H1 (cell line): ENCODE results near the gene PITPNC1. TPM values are rescaled to one million over a fixed set of nuclear protein-coding genes. Genes with fewer than 3 reads are reported as not detected.

Source experiments
- CTCF ChIA-PET: fragments of 300-600 bp; sonication (Branson Sonifier 250); formaldehyde crosslinking; loops from one replicate; lab custom pipeline; 2021; ENCODE audit not compliant: partially characterized antibody; lab: Charles Lee
- POLR2A ChIA-PET: fragments of 300-600 bp; sonication (Branson Sonifier 250); formaldehyde crosslinking; loops from one replicate; lab custom pipeline; 2021; ENCODE audit warnings: inconsistent platforms; ENCODE audit not compliant: partially characterized antibody; lab: Charles Lee
- DNase-seq, 2 experiments: peaks; one replicate each; pipeline versions ENCODE4 v3.0.0 to v3.0.0-alpha.2; 2010 to 2022; ENCODE audit warnings: low spot score in 2 of 2, low read depth in 1 of 2, mixed read lengths in 1 of 2
- FAIRE-seq: peaks from 2 replicates; lab custom pipeline; 2011; peaks lifted over from hg19 to GRCh38; lab: Jason Lieb, UNC
- H2AFZ ChIP-seq: 2 replicates; pipeline ENCODE4 v1.8.1; 2012; ENCODE audit warnings: low read length, inconsistent platforms
- H2AK5ac ChIP-seq: 2 replicates; pipeline ENCODE4 v1.6.1; 2013; ENCODE audit warnings: low read depth, low read length
- H2BK120ac ChIP-seq: replicated peaks from 2 replicates; pipeline ENCODE3; 2013; ENCODE audit warnings: low read depth, low read length, inconsistent platforms
- H2BK12ac ChIP-seq: 2 replicates; pipeline ENCODE4 v1.6.1; 2013; ENCODE audit warnings: low read depth, low read length
- H2BK15ac ChIP-seq: 2 replicates; pipeline ENCODE4 v1.6.1; 2013; ENCODE audit warnings: low read length
- H2BK20ac ChIP-seq: 2 replicates; pipeline ENCODE4 v1.6.1; 2013; ENCODE audit warnings: low read length
- H2BK5ac ChIP-seq: 2 replicates; pipeline ENCODE4 v1.6.1; 2013; ENCODE audit warnings: low read depth, low read length
- H3K14ac ChIP-seq: 2 replicates; pipeline ENCODE4 v1.6.1; 2013; ENCODE audit warnings: inconsistent platforms; ENCODE audit not compliant: insufficient read length
- H3K18ac ChIP-seq: 2 replicates; pipeline ENCODE4 v1.6.1; 2013; ENCODE audit warnings: low read length; ENCODE audit errors: extremely low read depth
- H3K23ac ChIP-seq: 2 replicates; pipeline ENCODE4 v1.6.1; 2013; ENCODE audit warnings: inconsistent platforms; ENCODE audit not compliant: insufficient read length
- H3K23me2 ChIP-seq: 2 replicates; pipeline ENCODE4 v1.6.1; 2013; ENCODE audit warnings: low read depth, low read length
- H3K27ac ChIP-seq: 2 replicates; pipeline ENCODE4 v1.6.1; 2011; ENCODE audit warnings: low read depth, low read length, inconsistent platforms
- H3K27me3 ChIP-seq, 4 experiments: replicated peaks in 1 of 4; 1 replicate in 1 of 4; 2 replicates in 3 of 4; pipeline versions ENCODE4 v1.6.1 to v1.8.1; 2011 to 2013; ENCODE audit warnings: low read length in 3 of 4, mild to moderate bottlenecking in 3 of 4, inconsistent platforms in 2 of 4, mixed read lengths in 2 of 4, moderate library complexity in 1 of 4; ENCODE audit not compliant: control insufficient read depth in 3 of 4, insufficient read depth in 3 of 4; ENCODE audit errors: extremely low read depth in 1 of 4
- H3K36me3 ChIP-seq, 4 experiments: 2 replicates each; pipeline versions ENCODE4 v1.6.1 to v1.8.1; 2011 to 2013; ENCODE audit warnings: mild to moderate bottlenecking in 4 of 4, low read length in 3 of 4, moderate library complexity in 2 of 4, control low read depth in 1 of 4, inconsistent platforms in 1 of 4; ENCODE audit not compliant: insufficient read depth in 4 of 4, control insufficient read depth in 2 of 4
- H3K4ac ChIP-seq: replicated peaks from 2 replicates; pipeline ENCODE3; 2013; ENCODE audit warnings: low read length, low read depth, mixed read lengths, inconsistent platforms; ENCODE audit not compliant: insufficient read length
- H3K4me1 ChIP-seq, 4 experiments: replicated peaks in 1 of 4; 1 replicate in 1 of 4; 2 replicates in 3 of 4; pipeline versions ENCODE4 v1.6.1 to v1.8.1; 2011 to 2013; ENCODE audit warnings: low read length in 3 of 4, inconsistent platforms in 2 of 4, mixed read lengths in 1 of 4; ENCODE audit not compliant: insufficient read depth in 4 of 4, control insufficient read depth in 3 of 4
- H3K4me2 ChIP-seq, 2 experiments: 2 replicates each; pipeline versions ENCODE4 v1.6.1 to v1.8.1; 2011 to 2013; ENCODE audit warnings: low read depth in 2 of 2, low read length in 2 of 2, control low read depth in 1 of 2, inconsistent platforms in 1 of 2, mild to moderate bottlenecking in 1 of 2; ENCODE audit not compliant: insufficient read depth in 1 of 2
- H3K4me3 ChIP-seq, 4 experiments: fragments of 200-600, 300-600 bp in 1 of 4; sonication (generic), shearing (Covaris generic), sonication (Bioruptor Twin) in 1 of 4; 2 replicates each; pipeline versions ENCODE4 v1.5.1 to v1.8.1; 2011 to 2016; ENCODE audit warnings: low read length in 4 of 4, low read depth in 3 of 4, control low read depth in 2 of 4, inconsistent platforms in 2 of 4, mild to moderate bottlenecking in 2 of 4, mixed read lengths in 1 of 4, moderate library complexity in 1 of 4; ENCODE audit not compliant: insufficient read depth in 2 of 4; ENCODE audit errors: extremely low read depth in 1 of 4
- H3K56ac ChIP-seq: replicated peaks from 2 replicates; pipeline ENCODE3; 2013; ENCODE audit warnings: low read depth, mild to moderate bottlenecking, mixed read lengths, low read length, inconsistent platforms; ENCODE audit not compliant: insufficient read length
- H3K79me1 ChIP-seq: 2 replicates; pipeline ENCODE4 v1.6.1; 2013; ENCODE audit warnings: low read depth, low read length, control low read depth
- H3K79me2 ChIP-seq, 2 experiments: 2 replicates each; pipeline versions ENCODE4 v1.6.1 to v1.8.1; 2012 to 2013; ENCODE audit warnings: low read length in 2 of 2, mild to moderate bottlenecking in 2 of 2, inconsistent platforms in 1 of 2; ENCODE audit not compliant: insufficient read depth in 2 of 2, control insufficient read depth in 1 of 2
- H3K9ac ChIP-seq, 4 experiments: replicated peaks in 1 of 4; 1 replicate in 1 of 4; 2 replicates in 3 of 4; pipeline versions ENCODE4 v1.6.1 to v1.8.1; 2011 to 2013; ENCODE audit warnings: low read depth in 3 of 4, low read length in 3 of 4, control low read depth in 2 of 4, mild to moderate bottlenecking in 2 of 4, moderate library complexity in 2 of 4, inconsistent platforms in 1 of 4; ENCODE audit errors: extremely low read depth in 1 of 4
- H3K9me3 ChIP-seq, 2 experiments: 2 replicates each; pipeline versions ENCODE4 v1.6.1 to v1.8.1; 2012 to 2013; ENCODE audit warnings: mild to moderate bottlenecking in 2 of 2, moderate library complexity in 2 of 2, control low read depth in 1 of 2, inconsistent platforms in 1 of 2, low read depth in 1 of 2, low read length in 1 of 2, mixed read lengths in 1 of 2; ENCODE audit not compliant: insufficient read depth in 2 of 2
- H4K20me1 ChIP-seq, 2 experiments: replicated peaks in 1 of 2; 2 replicates each; pipeline versions ENCODE3 to v1.8.1; 2011 to 2013; ENCODE audit warnings: inconsistent platforms in 2 of 2, low read length in 2 of 2, mild to moderate bottlenecking in 1 of 2; ENCODE audit not compliant: insufficient read depth in 2 of 2, control insufficient read depth in 1 of 2
- H4K5ac ChIP-seq: 2 replicates; pipeline ENCODE4 v1.6.1; 2013; ENCODE audit warnings: low read length, low read depth, mixed read lengths, inconsistent platforms; ENCODE audit not compliant: insufficient read length
- H4K8ac ChIP-seq: 2 replicates; pipeline ENCODE4 v1.8.0; 2013; ENCODE audit warnings: mild to moderate bottlenecking, moderate library complexity, low read length, inconsistent platforms; ENCODE audit not compliant: insufficient read depth; ENCODE audit errors: extremely low read depth
- H4K91ac ChIP-seq: replicated peaks from 2 replicates; pipeline ENCODE3; 2013; ENCODE audit warnings: low read length, mixed read lengths, inconsistent platforms; ENCODE audit not compliant: insufficient read length
- BACH1 ChIP-seq: IDR thresholded peaks from 2 replicates; pipeline ENCODE4 v1.6.1; 2012; ENCODE audit warnings: low read length, improper control_type of control experiment
- BRCA1 ChIP-seq: IDR thresholded peaks from 2 replicates; pipeline ENCODE4 v1.6.1; 2012; ENCODE audit warnings: low read depth, low read length, improper control_type of control experiment
- CTBP2 ChIP-seq: IDR thresholded peaks from 2 replicates; pipeline ENCODE4 v1.7.0; 2011; ENCODE audit warnings: borderline replicate concordance, mild to moderate bottlenecking, moderate library complexity, mixed read lengths, low read length; ENCODE audit not compliant: insufficient read depth, insufficient read length
- FOSL1 ChIP-seq: IDR thresholded peaks from 2 replicates; pipeline ENCODE4 v1.6.1; 2011; ENCODE audit warnings: mild to moderate bottlenecking, low read depth, low read length, moderate library complexity; ENCODE audit not compliant: insufficient read depth
- KDM5A ChIP-seq: fragments of 200-600 bp; IDR thresholded peaks from 2 replicates; pipeline ENCODE4 v1.7.1; 2012; ENCODE audit warnings: mild to moderate bottlenecking, low read length, inconsistent platforms, mixed read lengths
- MAFK ChIP-seq: IDR thresholded peaks from 2 replicates; pipeline ENCODE4 v1.6.1; 2012; ENCODE audit warnings: low read depth, mild to moderate bottlenecking, improper control_type of control experiment, low read length
- NRF1 ChIP-seq: IDR thresholded peaks from 2 replicates; pipeline ENCODE4 v1.6.1; 2011; ENCODE audit warnings: mild to moderate bottlenecking, low read depth, low read length, improper control_type of control experiment
- POLR2AphosphoS5 ChIP-seq: IDR thresholded peaks from 2 replicates; pipeline ENCODE4 v1.6.1; 2011; ENCODE audit warnings: low read depth, low read length
- SAP30 ChIP-seq: fragments of 300-600 bp; sonication (generic); IDR thresholded peaks from 2 replicates; pipeline ENCODE4 v1.7.1; 2012; ENCODE audit warnings: low read length, moderate library complexity, mild to moderate bottlenecking, inconsistent platforms; ENCODE audit not compliant: insufficient read depth, insufficient replicate concordance
- TAF7 ChIP-seq: optimal IDR thresholded peaks from 2 replicates; pipeline ENCODE3; 2011; ENCODE audit warnings: low read depth, mild to moderate bottlenecking, inconsistent platforms, low read length, moderate library complexity, borderline replicate concordance
- TBP ChIP-seq: IDR thresholded peaks from 2 replicates; pipeline ENCODE4 v1.6.1; 2011; ENCODE audit warnings: low read depth, low read length, improper control_type of control experiment
- TCF12 ChIP-seq: IDR thresholded peaks from 2 replicates; pipeline ENCODE4 v1.6.1; 2011; ENCODE audit warnings: low read depth, mild to moderate bottlenecking, low read length
- TEAD4 ChIP-seq: IDR thresholded peaks from 2 replicates; pipeline ENCODE4 v1.6.1; 2012; ENCODE audit warnings: low read depth, low read length, inconsistent platforms, mixed read lengths
- YY1 ChIP-seq: IDR thresholded peaks from 2 replicates; pipeline ENCODE4 v1.6.1; 2011; ENCODE audit warnings: low read depth, mild to moderate bottlenecking, low read length
- WGBS, 2 experiments: shearing (Covaris generic) in 1 of 2; methylation state at CpG; one replicate each; pipeline versions ENCODE4 v1.1.6 to v1.1.7; 2013 to 2015; ENCODE audit warnings: low lambda C conversion rate in 2 of 2, mixed read lengths in 2 of 2, inconsistent platforms in 1 of 2, low coverage in 1 of 2, missing lambda C conversion rate in 1 of 2; ENCODE audit not compliant: insufficient replicate concordance in 2 of 2, insufficient coverage in 1 of 2, insufficient read length in 1 of 2; ENCODE audit errors: extremely low coverage in 1 of 2, missing lambda C conversion rate in 1 of 2; 5-methylcytosine and 5-hydroxymethylcytosine counted together
- polyA plus RNA-seq, 7 experiments: library from polyadenylated mRNA; depleted of rRNA in 3 of 7; stranded (reverse) in 5 of 7; unstranded in 2 of 7; fragments of >200 nt in 5 of 7; fragments of 200-250 nt in 2 of 7; gene quantifications; 1 replicate in 5 of 7; 2 replicates in 1 of 7; 4 replicates in 1 of 7; pipeline versions ENCODE4 v1.2.1 to v1.2.3, GENCODE V29; 2011 to 2013; ENCODE audit warnings: missing spikeins in 2 of 7, mixed read lengths in 2 of 7
- total RNA-seq: library from RNA; stranded (reverse); fragmentation: NEBNext Ultra II Directional; extraction: Animal tissue kit (Norgen Biotek cat#: 25700); gene quantifications from 2 replicates; pipeline ENCODE4 v1.2.1, GENCODE V29; 2021
- TF ChIP-seq, protein P1 (sequence below): IDR thresholded peaks from 2 replicates; pipeline ENCODE4 v1.6.1; 2011; ENCODE audit warnings: low read depth, mild to moderate bottlenecking, low read length; ENCODE audit not compliant: insufficient read depth

Gene PITPNC1
- total and polyA plus RNA-seq, 2 of the 8 experiments (the other 6 are each of a cell fraction or from before 2014, with no cell fraction given): 17.6 to 54.7 TPM

DNA sequence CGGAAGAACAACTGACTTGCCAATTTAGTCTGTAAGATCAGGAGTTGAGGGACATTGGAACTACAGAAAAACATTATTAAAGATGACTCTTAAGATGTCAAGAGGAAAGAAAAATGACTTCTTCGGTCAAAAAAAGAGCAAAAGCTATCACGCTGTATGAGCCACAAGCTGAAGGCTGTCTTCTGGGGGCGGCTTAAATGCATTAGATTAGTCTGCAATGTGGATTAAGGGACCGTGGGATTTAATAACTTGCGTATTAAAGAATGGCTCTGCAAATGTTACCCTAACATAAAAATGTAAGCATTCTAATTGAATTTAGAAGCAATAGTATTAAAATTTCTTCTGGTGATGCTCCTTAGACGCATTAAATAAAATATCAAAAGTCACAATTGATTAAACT is 108.6 kb downstream of the PITPNC1 start:
- H3K14ac ChIP-seq: no peak overlapping the region
- no peak overlapping the region for H2BK15ac ChIP-seq
- ChIA-PET POLR2A (no interaction called here), CTCF (interaction anchor here (5.1 kb wide), 1 partner anchor 9 kb away, joined by 27 read pairs; no protein-coding TSS in a partner anchor)
- no peaks in the 10 kb centered on the region for H3K36me3 ChIP-seq
- no peak overlapping the region for H2BK5ac ChIP-seq
- no peak overlapping the region for H3K9ac ChIP-seq
- H3K4me3 ChIP-seq: no peak overlapping the region
- H3K18ac ChIP-seq: no peak overlapping the region
- peaks cover 1 to 4% (median 3%) of the 10 kb centered on the region in 4 experiments; a peak in 5 of 7 replicates for H3K4me1 ChIP-seq
- H3K27me3 ChIP-seq: no peaks in the 10 kb centered on the region
- 92% methylated on average over 7 of the region's 7 CpGs; no CpG with 5 or more reads in 1 of the 2 experiments for WGBS, 2 experiments
- H3K4ac ChIP-seq: no peak overlapping the region
- no peak overlapping the region for H3K27ac ChIP-seq
- FAIRE-seq (no peak), DNase-seq (no peak)
- H3K23me2 ChIP-seq: no peaks in the 10 kb centered on the region; the same call in 1 of the 2 replicates
- H2BK12ac ChIP-seq: no peak overlapping the region
- no peak overlapping the region for H4K5ac ChIP-seq
- peaks cover 0 to 62% of the 10 kb centered on the region in 2 experiments; a peak in 2 of 4 replicates for H3K79me2 ChIP-seq
- no peak overlapping the region for H2BK120ac ChIP-seq
- no peaks in the 10 kb centered on the region for H3K9me3 ChIP-seq
- H2AK5ac ChIP-seq: no peak overlapping the region
- peaks cover 6% of the 10 kb centered on the region; the same call in 1 of the 2 replicates for H3K79me1 ChIP-seq
- no peak overlapping the region for H4K8ac ChIP-seq
- H3K23ac ChIP-seq: no peak overlapping the region
- H2AFZ ChIP-seq: no peak overlapping the region
- H2BK20ac ChIP-seq: no peak overlapping the region
- no peak overlapping the region for H3K4me2 ChIP-seq
- no peaks in the 10 kb centered on the region for H4K20me1 ChIP-seq
- no peak overlapping the region for H4K91ac ChIP-seq
- H3K56ac ChIP-seq: no peak overlapping the region
- no peak for TF ChIP-seq BACH1
- no peak for TF ChIP-seq FOSL1
- TF ChIP-seq, protein P1, sequence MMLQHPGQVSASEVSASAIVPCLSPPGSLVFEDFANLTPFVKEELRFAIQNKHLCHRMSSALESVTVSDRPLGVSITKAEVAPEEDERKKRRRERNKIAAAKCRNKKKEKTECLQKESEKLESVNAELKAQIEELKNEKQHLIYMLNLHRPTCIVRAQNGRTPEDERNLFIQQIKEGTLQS: no peak
- TF ChIP-seq BRCA1: no peak
- no peak for TF ChIP-seq TBP
- no peak for TF ChIP-seq POLR2AphosphoS5
- TF ChIP-seq CTBP2: no peak
- TF ChIP-seq YY1: no peak
- TF ChIP-seq KDM5A: no peak
- no peak for TF ChIP-seq NRF1
- TF ChIP-seq MAFK: no peak
- TF ChIP-seq TAF7: no peak
- TF ChIP-seq TEAD4: no peak
- TF ChIP-seq TCF12: no peak
- no peak for TF ChIP-seq SAP30
